Stimulated activated CD4-positive, alpha-beta T cell treated with anti-CD3 and anti-CD28 coated beads, Interleukin-1b, Interleukin-23, amount 100 ng/mL, for 48 hours (primary cell): ENCODE data around the gene GRAPL.
"Not testable (repeated sequence)": the region's sequence is repeated elsewhere in the genome, so short reads cannot be mapped to it uniquely, and the experiment has no call there.

Experiments used
- DNase-seq: peaks from one replicate; pipeline ENCODE4 v3.0.0-alpha.2; 2020

GRAPL gene

DNA sequence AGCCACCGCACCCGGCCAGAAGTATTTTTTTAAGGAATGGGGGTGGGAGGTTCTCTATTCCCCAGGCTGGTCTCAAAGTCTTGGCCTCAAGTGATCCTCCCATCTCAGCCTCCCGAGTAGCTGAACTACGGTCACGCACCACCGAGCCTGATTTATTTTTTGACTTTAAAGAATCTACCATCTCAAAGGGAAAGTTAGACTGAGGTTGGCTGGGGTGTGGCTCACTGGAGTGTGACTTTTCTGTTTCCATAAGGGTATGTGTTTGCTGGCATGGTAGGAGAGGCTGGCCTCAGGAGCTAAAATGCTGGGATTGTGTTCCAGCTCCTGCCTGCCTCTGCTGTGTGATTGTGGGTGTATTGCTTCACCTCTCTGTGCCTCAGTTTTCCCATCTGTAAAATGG lies 10.6 kb downstream of the GRAPL start:
- DNase-seq = not testable (repeated sequence)

DNA sequence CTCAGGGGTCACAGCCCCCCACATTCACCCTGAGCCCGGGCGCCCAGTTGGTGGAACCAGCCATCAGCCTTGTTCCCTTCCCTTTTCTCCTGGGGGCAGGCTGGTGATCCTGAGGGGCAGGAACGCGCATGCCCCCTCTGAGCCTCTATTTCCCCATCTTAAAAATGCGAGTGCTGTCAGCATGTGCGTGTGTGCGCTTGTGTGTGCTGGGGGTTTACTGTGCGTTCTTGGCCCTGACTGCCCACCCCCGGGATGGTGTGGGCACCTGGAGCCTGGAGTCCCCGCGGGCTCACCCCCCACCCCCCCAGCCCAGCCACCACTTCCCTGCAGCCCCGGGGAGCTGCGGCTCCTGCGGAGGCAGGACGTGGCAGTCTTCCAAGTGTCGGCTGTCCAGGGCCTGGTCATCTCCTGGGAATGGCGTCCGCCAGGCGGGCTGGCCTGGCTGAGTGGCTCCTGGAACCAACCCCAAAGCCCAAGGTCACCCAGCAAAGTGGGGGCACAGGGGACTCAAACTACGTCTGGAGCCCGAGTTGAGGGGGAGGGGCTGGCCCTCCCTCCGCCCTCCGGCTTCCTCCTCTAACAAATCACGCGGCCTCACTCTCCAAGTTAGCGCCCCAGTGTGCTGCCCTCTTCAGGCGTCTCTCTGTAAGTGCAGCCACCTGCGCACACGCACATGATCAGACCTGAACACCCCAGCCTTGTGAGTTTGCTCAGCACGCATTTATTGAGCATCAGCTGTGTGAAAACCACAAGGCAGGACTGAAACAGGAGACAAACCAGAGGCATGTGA lies 14.2 kb downstream of the GRAPL start:
- not testable (repeated sequence) for DNase-seq

DNA sequence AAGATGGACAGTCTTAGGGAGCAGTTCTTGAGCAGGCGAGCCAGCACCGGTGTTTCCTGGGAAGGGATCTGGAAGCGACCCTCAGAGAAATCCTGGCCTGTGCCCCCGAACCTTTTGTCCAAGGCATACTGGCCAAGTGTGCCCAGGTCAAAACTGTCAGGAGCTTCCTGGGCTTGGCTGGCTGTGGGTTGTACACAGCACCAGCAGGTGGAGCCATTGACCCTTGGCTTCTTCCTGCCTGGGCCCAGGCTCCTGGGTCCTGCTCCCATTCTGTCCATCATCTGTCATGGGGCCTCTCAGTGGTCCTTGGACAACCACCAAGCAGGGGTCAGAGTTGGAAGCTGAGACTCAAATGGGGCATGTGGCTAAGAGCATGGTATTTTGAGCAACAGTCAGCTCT lies 15.0 kb downstream of the GRAPL start:
- peak; percentile 8 for DNase-seq

DNA sequence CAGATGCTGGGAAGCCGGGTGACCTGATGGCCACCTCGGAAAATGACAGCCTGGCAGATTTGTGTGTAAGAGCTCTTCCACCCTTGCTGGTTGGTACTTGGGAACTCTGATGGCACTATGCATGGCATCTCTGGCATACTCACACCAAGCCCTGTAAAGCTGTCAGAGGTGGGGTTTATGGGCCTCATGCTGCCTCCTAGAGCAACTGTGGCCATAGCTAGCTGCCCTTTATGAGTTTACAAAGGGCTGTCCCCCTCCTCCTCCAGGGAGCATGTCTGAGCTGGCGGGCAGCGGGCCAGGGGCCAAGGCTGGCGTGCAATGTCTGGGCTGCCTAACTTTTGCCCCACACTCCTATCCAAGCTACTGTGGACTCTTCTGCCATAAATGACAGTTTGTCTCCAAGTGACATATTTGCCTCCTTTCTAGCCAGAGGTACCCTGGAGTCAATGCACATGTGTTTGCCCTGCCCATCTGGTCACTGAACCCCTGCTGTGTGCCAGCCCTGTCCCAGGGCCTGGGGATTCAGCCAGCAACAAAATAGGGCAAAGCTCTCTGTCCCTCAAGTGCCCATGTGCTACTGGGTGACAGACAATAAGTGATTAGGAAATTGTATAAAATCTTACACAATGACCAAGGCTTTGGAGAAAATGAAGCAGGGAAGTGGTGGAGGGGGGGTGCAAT lies 15.8 kb downstream of the GRAPL start:
- DNase-seq = not testable (repeated sequence)

DNA sequence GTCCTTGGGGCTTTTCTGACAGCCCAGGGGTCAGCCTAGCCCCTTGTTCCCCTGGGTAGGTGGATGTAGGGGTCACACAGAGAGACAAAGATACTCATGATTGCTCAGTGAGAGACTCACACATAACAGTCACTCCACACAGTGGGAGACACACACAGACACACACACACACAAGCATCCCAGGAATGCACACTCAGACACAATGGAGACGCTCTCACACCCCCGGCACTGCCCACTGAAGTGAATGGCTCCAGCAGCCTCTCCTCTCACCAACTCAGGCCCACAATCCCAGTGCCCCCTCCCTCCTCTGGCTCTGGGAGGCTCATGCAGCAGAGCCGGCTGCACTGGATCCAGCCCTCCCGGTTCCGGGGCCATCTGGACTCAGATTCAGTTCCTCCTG lies 17.0 kb downstream of the GRAPL start:
- not testable (repeated sequence) for DNase-seq

DNA sequence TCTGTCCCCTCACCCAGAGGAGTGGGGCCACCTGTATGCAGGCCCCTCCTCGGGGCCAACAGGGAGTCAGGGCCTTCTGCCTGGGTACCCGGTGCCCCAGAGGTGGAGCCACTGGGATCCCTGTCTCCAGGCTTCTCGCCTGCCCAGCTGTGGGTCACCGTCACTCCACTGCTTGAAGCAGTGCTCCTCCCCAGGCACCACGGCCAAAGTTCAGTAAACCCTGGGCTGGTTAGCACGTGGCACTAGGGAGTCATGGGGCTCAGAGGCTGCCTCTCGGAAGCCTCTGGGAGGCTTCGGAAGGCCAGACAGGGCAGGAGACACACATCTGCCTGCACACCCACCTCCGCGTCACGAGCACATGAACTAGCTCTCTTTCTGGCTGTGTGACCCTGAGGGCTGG lies 18.1 kb downstream of the GRAPL start:
- not testable (repeated sequence) for DNase-seq

DNA sequence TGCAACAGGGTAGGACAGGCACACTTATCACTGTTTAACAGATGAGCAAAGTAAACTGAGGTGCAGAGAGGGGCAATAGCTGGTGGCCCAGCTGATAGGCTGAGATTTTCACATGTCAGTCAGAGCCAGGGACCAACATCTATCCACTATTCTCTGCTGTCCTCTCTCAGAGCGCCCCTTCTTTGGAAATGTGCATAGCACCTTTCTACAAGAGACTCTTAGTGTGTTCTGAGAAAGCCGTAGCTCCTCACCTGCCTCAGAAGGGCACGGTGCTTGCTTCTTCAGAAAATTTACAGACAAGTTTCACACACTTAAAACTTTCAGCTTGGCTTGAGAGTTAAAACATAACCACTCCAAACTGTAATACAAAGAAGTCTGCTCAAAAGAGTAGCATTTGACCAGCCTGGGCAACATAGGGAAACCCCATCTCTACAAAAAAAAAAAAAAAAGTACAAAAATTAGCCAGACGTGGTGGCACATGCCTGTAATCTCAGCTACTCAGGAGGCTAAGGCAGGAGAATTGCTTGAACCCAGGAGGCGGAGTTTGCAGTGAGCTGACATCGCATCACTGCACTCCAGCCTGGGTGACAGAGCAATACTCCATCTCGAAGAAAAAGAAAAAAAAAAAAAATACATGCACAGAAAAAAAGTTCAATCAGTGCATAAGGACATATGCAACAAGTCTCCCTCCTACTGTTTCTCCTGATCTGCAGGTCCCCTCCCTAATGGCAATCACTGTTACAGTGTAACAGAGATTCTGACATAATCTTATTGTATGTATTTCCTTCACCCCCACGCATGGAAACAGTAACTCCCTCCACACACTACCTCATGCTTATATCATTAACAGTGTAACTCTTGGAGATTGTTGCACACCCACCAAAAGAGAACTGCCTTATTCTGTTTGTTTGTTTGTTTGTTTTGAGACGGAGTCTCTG lies 23.6 kb downstream of the GRAPL start:
- not testable (repeated sequence) for DNase-seq

DNA sequence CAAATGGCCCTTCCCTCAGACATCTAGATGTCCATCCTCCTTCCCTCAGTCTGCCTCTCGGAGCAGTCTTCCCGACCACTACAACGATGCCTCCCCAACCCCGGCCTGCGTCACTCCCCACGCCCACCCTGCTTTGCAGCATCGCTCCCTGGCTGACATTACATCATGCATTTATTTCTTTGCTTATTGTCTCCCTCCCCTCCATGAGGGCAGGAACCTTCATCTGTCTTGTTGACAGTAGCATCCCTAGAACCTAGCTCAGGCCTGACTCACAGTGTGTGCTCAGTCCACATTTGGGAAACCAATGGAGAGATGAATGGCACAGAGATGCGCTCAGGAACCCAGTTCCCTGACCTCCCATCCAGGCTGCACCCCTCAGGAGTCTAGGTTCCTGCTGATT lies 30.2 kb downstream of the GRAPL start:
- DNase-seq = not testable (repeated sequence)

DNA sequence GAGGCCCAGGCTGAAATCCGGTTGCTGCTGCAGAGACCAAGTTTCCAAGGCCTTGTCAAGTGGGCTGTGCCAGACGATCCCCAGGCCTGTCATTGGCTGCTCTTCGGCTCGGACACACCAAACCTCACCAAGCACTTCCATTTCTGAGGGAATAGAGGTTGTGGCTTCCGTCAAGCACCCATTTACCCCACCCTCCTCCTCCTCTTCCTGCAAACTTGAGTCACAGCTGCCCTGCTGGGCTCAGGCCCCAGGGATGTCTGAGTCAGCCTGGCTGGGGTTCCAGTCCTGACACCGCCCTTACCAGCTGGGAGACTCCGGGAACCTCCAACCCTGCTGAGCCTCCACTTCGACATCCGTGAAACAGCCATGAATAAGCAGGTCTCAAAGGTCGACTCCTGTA lies 31.1 kb downstream of the GRAPL start:
- DNase-seq = not testable (repeated sequence)

DNA sequence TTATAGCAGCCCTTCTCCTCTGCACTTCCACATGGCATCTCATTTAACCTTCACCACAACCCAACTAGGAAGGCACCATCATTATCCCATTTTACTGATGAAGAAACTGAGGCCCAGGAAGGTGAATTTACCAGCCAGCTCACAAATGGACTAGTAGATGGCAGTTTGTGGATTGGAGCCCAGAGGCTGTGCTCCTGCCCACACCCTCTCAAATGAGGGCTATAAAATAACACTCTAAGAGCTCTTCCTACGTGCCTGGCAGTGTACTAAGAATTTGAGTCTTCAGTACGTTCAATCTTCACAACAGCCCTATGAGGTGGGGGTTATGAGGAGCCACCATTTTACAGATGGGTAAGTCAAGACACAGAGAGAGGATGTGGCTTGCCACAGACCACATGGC lies 31.5 kb downstream of the GRAPL start:
- DNase-seq = not testable (repeated sequence)

DNA sequence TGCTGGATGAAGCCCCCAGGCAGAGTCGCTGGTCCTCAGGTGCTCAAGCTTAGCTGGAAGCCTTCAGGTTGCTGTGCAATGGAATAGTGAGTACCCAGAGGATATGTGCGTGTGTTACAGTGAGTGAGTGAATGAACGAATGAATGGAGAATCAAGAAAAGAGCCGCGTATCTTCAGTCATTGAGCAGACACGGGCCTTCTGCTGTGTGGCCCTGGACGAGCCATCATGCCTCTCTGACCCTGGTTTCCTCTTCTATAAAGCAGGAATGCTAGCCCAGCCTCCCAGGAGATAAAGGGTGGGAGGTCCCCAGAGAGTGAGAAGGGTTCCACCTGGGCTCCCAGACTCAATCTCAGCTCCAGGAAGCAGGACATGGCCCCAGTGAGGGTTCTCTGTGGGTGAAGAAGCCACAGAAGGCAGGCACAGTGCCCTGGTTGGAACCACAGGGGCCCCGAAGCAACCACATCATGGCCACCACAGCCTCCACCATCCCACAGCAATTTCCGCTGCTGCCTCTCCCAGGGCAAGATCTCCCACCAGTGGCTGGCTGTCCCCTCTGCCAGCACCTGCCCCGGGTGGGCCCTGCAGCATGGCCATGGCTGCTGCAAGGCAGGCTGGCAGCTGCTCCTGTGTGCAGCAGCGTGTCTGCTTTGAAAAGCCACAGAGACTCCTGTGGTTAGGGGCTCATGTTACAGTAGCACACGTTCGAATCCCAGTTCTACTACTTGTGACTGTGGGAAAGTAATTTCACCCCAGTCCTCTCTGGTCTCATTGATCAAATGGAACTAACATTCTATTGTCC lies 34.1 kb downstream of the GRAPL start:
- DNase-seq = not testable (repeated sequence)

DNA sequence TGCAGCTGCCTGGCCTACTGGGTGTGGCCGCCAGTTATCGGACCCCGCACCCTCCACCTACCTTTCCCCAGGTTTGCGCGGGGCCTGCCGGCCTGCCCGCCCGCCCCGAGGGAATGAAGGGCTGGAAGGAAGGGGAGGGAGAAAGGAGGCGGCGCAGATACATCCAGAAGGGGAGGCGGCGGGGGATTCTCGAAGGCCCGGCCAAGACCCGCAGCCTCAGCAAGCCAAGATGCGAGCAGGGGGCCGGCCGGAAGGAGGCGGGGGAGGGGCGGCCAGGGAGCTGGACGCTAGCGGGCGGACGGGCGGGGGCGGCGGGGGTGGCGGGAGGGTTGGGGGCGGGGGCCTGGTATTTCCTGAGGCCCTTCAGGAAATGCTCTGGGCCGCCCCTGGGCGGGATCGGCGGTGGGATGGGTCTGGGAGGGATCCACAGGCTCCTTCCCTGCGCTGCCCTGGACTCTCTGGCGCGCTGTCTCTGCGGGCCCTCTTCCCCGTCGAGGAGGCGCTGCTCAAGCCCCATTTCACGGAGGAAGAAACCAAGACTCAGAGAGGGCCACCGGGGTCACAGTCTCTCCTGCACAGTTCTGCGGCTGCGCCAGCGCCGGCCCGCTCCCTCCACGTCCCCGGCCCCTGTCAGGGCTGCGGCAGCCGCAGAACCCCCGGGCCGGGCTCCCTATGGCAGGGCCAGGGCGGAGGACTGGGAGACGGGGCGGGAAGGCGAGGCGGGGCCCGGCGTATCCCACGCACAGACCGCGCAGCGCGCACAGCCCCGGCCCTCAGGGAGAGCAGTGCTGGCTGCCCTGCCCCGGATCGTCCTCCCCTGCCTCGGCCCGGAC lies 35.2 kb downstream of the GRAPL start:
- DNase-seq = not testable (repeated sequence)

DNA sequence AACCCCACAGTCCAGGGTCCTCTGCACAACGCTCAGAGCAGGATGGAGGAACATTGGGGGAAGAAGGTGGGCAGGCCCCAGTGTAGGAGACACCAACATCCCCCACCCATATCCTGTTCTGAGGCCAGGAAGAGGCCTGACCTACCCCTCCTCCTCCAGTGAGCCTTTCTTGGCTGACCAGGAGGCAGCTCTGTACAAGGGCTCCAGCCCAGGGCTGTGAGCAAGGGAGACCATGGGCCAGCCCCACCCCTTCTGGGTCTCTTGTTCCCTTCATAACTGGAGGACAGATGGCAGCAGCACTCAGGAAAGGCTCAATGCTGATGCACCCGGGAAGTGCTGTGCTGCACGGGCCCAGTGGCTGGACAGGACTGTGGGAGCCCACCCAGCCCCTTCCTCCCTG lies 47.0 kb downstream of the GRAPL start:
- DNase-seq = not testable (repeated sequence)

DNA sequence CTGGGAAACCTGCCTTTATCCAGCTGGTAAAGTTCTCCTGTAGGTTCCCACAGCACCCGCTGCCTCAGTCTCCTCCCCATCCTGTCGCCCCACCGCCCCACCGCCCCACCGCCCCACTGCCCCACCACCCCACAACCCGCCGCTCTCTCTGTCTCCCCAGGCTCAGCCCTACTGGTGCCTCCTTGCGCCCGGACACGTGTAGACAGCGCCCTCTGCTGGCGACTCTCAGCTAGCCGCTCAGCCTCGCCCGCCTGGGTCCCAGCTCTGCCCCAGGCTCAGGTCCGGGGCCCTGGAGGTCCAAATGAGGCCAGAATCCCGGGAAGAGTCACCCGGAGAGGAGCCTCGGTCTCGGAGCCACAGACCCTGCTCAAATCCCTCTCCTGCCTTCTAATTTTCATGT lies 48.0 kb downstream of the GRAPL start:
- not testable (repeated sequence) for DNase-seq

DNA sequence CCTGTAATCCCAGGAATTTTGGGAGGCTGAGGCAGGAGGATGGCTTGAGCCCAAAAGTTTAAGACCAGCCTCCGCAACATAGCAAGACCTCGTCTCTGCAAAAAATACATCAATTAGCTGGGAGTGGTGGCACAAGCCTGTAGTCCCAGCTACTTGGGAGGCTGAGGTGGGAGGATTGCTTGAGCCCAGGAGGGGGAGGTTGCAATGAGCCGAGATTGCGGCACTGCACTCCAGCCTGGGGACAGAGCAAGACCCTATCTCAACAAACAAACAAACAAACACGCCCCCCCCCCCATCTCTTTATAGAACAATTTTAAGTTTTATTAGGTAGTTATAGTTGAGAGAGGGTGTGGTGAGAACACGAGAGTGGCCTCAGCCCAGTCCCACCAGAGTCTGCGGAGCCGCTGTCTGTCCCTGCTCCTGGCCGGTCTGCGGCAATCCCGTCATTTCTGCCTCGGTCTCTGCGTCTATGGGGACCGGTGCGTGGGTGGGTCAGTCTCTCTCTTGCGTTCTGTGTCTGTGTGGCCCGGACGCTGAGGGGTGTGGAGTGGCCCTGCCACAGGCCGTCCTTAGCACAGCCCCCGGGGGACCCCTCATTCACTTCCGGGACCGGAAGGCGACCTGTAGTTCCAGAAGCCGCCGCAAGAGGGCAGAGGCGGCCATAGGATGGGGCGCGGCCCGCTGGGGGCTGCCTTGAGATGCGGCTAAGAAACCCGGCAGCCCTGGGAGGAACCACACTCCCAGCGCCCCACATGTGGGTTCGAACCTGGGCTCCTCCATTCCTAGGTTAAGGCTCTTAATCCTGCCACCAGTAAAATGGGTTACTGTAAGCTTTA lies 53.9 kb downstream of the GRAPL start:
- not testable (repeated sequence) for DNase-seq

DNA sequence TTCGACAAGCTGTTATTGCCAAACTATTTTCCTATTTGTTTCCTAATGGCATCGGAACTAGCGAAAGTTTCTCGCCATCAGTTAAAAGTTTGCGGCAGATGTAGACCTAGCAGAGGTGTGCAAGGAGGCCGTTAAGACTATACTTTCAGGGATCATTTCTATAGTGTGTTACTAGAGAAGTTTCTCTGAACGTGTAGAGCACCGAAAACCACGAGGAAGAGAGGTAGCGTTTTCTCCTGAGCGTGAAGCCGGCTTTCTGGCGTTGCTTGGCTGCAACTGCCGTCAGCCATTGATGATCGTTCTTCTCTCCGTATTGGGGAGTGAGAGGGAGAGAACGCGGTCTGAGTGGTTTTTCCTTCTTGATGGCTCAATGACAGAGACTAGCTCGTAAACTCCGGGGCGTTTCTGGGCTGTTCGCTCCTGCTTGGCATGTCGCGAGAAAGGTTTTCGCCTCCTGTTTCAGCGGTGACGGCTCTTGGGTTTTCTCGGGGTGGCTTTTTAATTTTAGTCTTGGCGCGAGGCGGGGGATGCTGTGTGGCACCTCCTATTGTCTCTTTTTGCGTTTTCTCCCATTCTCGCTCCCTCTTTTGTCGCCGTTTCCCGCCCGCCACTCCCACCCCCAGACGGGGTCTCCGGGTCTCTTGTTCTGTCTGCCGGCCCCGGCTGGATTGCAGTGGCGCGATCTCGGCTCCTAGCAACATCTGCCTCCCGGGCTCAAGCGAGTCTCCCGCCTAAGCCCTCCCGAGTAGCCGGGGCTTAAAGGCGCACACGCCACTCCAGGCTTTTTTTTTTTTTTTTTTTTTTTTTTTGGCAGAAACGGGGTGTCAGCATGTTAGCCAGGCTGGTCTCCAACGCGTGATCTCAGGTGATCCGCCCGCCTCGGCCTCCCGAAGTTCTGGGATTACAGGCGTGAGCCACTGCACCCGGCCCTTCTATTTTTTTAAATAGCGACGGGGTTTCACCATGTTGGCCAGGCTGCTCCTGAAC lies 60.8 kb downstream of the GRAPL start:
- not testable (repeated sequence) for DNase-seq

DNA sequence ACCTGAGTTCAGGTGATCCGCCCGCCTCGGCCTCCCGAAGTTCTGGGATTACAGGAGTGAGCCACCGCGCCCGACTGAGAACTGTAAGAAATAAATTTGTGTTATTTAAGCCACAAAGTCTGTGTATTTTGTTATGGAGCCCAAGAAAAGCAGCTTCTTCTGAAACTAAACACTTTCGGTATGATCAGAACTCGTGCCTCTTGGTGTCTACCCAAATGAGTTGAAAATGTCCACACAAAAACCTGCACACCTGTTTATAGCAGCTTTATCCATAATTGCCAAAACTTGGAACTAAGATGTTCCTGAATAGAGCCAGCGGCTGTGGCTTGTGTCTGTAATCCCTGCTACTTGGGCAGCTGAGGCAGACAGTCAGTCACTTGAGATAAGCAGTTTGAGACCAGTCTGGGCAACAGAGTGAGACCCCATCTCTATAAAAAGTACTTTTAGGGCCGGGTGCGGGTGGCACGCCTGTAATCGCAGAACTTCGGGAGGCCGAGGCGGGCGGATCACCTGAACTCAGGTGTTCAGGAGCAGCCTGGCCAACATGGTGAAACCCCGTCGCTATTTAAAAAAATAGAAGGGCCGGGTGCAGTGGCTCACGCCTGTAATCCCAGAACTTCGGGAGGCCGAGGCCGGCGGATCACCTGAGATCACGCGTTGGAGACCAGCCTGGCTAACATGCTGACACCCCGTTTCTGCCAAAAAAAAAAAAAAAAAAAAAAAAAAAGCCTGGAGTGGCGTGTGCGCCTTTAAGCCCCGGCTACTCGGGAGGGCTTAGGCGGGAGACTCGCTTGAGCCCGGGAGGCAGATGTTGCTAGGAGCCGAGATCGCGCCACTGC lies 61.7 kb downstream of the GRAPL start:
- not testable (repeated sequence) for DNase-seq

DNA sequence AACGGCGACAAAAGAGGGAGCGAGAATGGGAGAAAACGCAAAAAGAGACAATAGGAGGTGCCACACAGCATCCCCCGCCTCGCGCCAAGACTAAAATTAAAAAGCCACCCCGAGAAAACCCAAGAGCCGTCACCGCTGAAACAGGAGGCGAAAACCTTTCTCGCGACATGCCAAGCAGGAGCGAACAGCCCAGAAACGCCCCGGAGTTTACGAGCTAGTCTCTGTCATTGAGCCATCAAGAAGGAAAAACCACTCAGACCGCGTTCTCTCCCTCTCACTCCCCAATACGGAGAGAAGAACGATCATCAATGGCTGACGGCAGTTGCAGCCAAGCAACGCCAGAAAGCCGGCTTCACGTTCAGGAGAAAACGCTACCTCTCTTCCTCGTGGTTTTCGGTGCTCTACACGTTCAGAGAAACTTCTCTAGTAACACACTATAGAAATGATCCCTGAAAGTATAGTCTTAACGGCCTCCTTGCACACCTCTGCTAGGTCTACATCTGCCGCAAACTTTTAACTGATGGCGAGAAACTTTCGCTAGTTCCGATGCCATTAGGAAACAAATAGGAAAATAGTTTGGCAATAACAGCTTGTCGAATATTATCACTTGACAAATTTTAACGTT lies 62.5 kb downstream of the GRAPL start:
- not testable (repeated sequence) for DNase-seq
